OCI-LY3 (cell line): ENCODE measurements around the gene COL9A1.

ENCODE experiments used
- H2AFZ ChIP-seq: fragments of 200-600, 300-600 bp; shearing (Covaris generic); 2 replicates; pipeline ENCODE4 v1.6.0; 2014; ENCODE audit warnings: antibody characterized with exemption, low read depth, low read length
- H3K27ac ChIP-seq: fragments of 200-600, 300-600 bp; sonication (generic); 2 replicates; pipeline ENCODE4 v1.5.1; 2014; ENCODE audit warnings: mild to moderate bottlenecking, low read length, moderate library complexity, mixed read lengths
- H3K27me3 ChIP-seq: fragments of 200-600, 300-600 bp; sonication (generic); 2 replicates; pipeline ENCODE4 v1.6.1; 2014; ENCODE audit warnings: low read depth, low read length, mixed read lengths
- H3K36me3 ChIP-seq: fragments of 200-600, 300-600 bp; sonication (generic); replicated peaks from 2 replicates; pipeline ENCODE3; 2014; ENCODE audit warnings: low read depth, low read length, mixed read lengths
- H3K4me1 ChIP-seq: fragments of 300-600, 200-600 bp; sonication (generic); 2 replicates; pipeline ENCODE4 v1.6.1; 2014; ENCODE audit warnings: low read length, mixed read lengths
- H3K4me2 ChIP-seq: fragments of 200-600, 300-600 bp; sonication (generic); 2 replicates; pipeline ENCODE4 v1.6.1; 2014; ENCODE audit warnings: low read length, mixed read lengths
- H3K4me3 ChIP-seq: fragments of 300-600, 200-600 bp; sonication (generic); 2 replicates; pipeline ENCODE4 v1.5.1; 2014; ENCODE audit warnings: antibody characterized with exemption, mild to moderate bottlenecking, low read length, moderate library complexity
- H3K79me2 ChIP-seq: fragments of 300-600, 200-600 bp; shearing (Covaris generic); 2 replicates; pipeline ENCODE4 v1.6.1; 2014; ENCODE audit warnings: mild to moderate bottlenecking, low read length, mixed read lengths
- H3K9ac ChIP-seq: fragments of 300-600, 200-600 bp; shearing (Covaris generic); 2 replicates; pipeline ENCODE4 v1.6.0; 2014; ENCODE audit warnings: mild to moderate bottlenecking, low read length, moderate library complexity
- H3K9me3 ChIP-seq: fragments of 200-600, 300-600 bp; shearing (Covaris generic); 2 replicates; pipeline ENCODE4 v1.6.1; 2014; ENCODE audit warnings: low read length, mixed read lengths; ENCODE audit not compliant: insufficient read depth
- H4K20me1 ChIP-seq: fragments of 200-600, 300-600 bp; sonication (generic); 2 replicates; pipeline ENCODE4 v1.6.1; 2016; ENCODE audit warnings: low read length, mixed read lengths; ENCODE audit not compliant: insufficient read depth
- CTCF ChIP-seq: fragments of 200-600, 300-600 bp; sonication (generic); IDR thresholded peaks from 2 replicates; pipeline ENCODE4 v1.5.1; 2014; ENCODE audit warnings: antibody characterized with exemption, low read length, low read depth
- EZH2phosphoT487 ChIP-seq: fragments of 200-600 bp; shearing (Covaris generic); IDR thresholded peaks from 2 replicates; pipeline ENCODE4 v1.6.1; 2018; ENCODE audit warnings: antibody characterized with exemption, mixed run types, low read depth

Gene COL9A1

DNA sequence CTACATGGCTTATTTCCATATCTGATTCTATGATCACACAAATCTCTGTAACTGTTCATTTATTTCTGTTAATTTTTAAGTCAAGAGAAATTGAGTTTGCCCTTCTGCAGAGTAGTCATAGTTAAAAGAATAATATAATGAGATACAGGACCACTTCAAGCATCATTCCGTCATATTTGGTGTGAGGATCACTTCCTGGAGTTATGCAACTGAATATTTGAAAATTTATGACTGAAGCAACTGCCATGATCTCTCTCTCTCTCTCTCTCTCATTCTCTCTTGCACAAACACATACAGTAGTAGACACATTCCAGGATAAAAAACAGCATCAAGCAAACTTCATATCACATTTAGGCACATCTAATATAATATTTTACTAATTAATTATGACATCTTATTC lies 116.4 kb downstream of the COL9A1 start:
- no peaks in the 10 kb centered on the region for H3K4me1 ChIP-seq
- no peak overlapping the region for H3K9ac ChIP-seq
- no peaks in the 10 kb centered on the region for H3K9me3 ChIP-seq
- H3K36me3 ChIP-seq, result no peaks in the 10 kb centered on the region
- no peaks in the 10 kb centered on the region for H4K20me1 ChIP-seq
- no peak overlapping the region for H2AFZ ChIP-seq
- TF ChIP-seq CTCF, result no peak
- no peak for TF ChIP-seq EZH2phosphoT487
- H3K4me3 ChIP-seq, result no peak overlapping the region
- no peak overlapping the region for H3K27ac ChIP-seq
- no peaks in the 10 kb centered on the region for H3K79me2 ChIP-seq
- H3K27me3 ChIP-seq, result no peaks in the 10 kb centered on the region
- no peak overlapping the region for H3K4me2 ChIP-seq

- Histone ChIP-seq H3K4me3 (no peak overlapping the region), H3K9ac (no peak overlapping the region), H3K27me3 (no peaks in the 10 kb centered on the region), H2AFZ (no peak overlapping the region), H3K4me2 (no peak overlapping the region), H3K4me1 (no peaks in the 10 kb centered on the region), H3K36me3 (no peaks in the 10 kb centered on the region), H3K79me2 (no peaks in the 10 kb centered on the region), H3K27ac (no peak overlapping the region), H4K20me1 (no peaks in the 10 kb centered on the region), H3K9me3 (no peaks in the 10 kb centered on the region)
- TF ChIP-seq EZH2phosphoT487 (no peak), CTCF (no peak)
Measured at GRCh38 chr6:70184723-70185122, 118.2 kb downstream of the COL9A1 start.

DNA sequence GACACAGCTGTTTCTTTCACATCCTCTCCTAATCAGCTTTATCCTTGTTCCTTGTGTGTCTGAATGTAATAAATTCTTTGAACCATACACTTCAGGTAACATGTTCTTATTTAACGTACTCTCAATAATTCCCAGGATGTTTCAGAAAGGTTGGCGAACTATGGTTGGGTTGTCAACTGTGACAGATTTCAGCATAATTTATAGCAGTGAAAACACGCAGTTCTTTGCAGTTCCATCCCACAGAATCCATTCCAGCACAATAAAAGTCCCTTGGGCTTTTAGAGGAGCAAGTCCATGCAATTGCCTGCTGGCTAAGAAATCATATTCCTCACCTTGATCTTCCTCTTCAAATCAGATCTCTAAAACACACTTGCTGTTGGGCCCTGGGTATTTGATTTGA lies 119.3 kb downstream of the COL9A1 start:
- Histone ChIP-seq H3K36me3 (no peaks in the 10 kb centered on the region), H3K27ac (no peak overlapping the region), H3K9ac (no peak overlapping the region), H3K79me2 (no peaks in the 10 kb centered on the region), H2AFZ (no peak overlapping the region), H3K4me1 (no peaks in the 10 kb centered on the region), H3K4me2 (no peak overlapping the region), H3K9me3 (no peaks in the 10 kb centered on the region), H3K27me3 (no peaks in the 10 kb centered on the region), H4K20me1 (no peaks in the 10 kb centered on the region), H3K4me3 (no peak overlapping the region)
- no peak for TF ChIP-seq EZH2phosphoT487
- TF ChIP-seq CTCF, result no peak

GRCh38 chr6:70180901-70181599 lies 121.8 kb downstream of the COL9A1 start:
- Histone ChIP-seq H3K4me3 (no peak overlapping the region), H3K27me3 (no peaks in the 10 kb centered on the region), H3K36me3 (no peaks in the 10 kb centered on the region), H3K9ac (no peak overlapping the region), H2AFZ (no peak overlapping the region), H3K79me2 (no peaks in the 10 kb centered on the region), H3K27ac (no peak overlapping the region), H3K4me2 (no peak overlapping the region), H3K9me3 (no peaks in the 10 kb centered on the region), H3K4me1 (no peaks in the 10 kb centered on the region), H4K20me1 (no peaks in the 10 kb centered on the region)
- TF ChIP-seq EZH2phosphoT487, result no peak
